GM19438 (cell line): ENCODE results near the gene EHHADH.

Experiments
- ATAC-seq: cut with Tn5 transposase; IDR thresholded peaks from one replicate; pipeline ENCODE4 v1.9.1; 2021; ENCODE audit warnings: low read depth; ENCODE audit not compliant: unreplicated experiment

Gene EHHADH

GRCh38 chr3:185151101-185151963, 102.5 kb downstream of the EHHADH start:
- no peak for ATAC-seq

GRCh38 chr3:185150561-185150960, 103.3 kb downstream of the EHHADH start:
- no peak for ATAC-seq

- ATAC-seq: no peak
Measured at GRCh38 chr3:185149591-185149990, 104.3 kb downstream of the EHHADH start.

GRCh38 chr3:185145511-185145910, 108.3 kb downstream of the EHHADH start:
- ATAC-seq: no peak

GRCh38 chr3:185144784-185145183, 109.1 kb downstream of the EHHADH start:
- ATAC-seq: no peak
